ENCODE measurements around the gene DEFB115.
"Not testable (repeated sequence)": the region's sequence is repeated elsewhere in the genome, so short reads cannot be mapped to it uniquely, and the experiment has no call there.

Gene DEFB115

GRCh38 chr20:31257364-31257763, at the start of gene DEFB115:
DEFB115 (plus strand) TSS chr20:31257664; CDS start chr20:31257664, 0 bp downstream.
- no peak for DNase-seq

- no peak for DNase-seq
Observed at GRCh38 chr20:31236953-31237352, 20.5 kb upstream of the DEFB115 start.

- DNase-seq = no peak
Observed at GRCh38 chr20:31237763-31238162, 19.7 kb upstream of the DEFB115 start.

- no peak for DNase-seq
Observed at GRCh38 chr20:31239139-31239538, 18.3 kb upstream of the DEFB115 start.

- DNase-seq = no peak
Observed at GRCh38 chr20:31256959-31257358, 505 bp upstream of the DEFB115 start.

- no peak for DNase-seq
Observed at GRCh38 chr20:31260326-31260932, 3.0 kb downstream of the DEFB115 start.

GRCh38 chr20:31274441-31274840, 17.0 kb downstream of the DEFB115 start:
- DNase-seq = no peak

- DNase-seq = no peak
Observed at GRCh38 chr20:31278178-31278577, 20.7 kb downstream of the DEFB115 start.

- not testable (repeated sequence) for DNase-seq
Observed at GRCh38 chr20:31284964-31285363, 27.5 kb downstream of the DEFB115 start.

GRCh38 chr20:31308535-31309162, 51.2 kb downstream of the DEFB115 start, which contains the start of gene DEFB116:
DEFB116 (minus strand) TSS chr20:31308585; CDS start chr20:31308585, 0 bp downstream.
- no peak for DNase-seq

All from NCI-H1417 treated with DMSO at 0.1 percent for 48 hours (cell line).